ENCODE data around the gene DPM1. TPM values are rescaled to one million over a fixed set of nuclear protein-coding genes. Genes with fewer than 3 reads are reported as not detected.

DPM1 gene
- total RNA-seq, 4 donors from 2014 or later: 39.0 to 62.0 (median 49.6) TPM

DNA sequence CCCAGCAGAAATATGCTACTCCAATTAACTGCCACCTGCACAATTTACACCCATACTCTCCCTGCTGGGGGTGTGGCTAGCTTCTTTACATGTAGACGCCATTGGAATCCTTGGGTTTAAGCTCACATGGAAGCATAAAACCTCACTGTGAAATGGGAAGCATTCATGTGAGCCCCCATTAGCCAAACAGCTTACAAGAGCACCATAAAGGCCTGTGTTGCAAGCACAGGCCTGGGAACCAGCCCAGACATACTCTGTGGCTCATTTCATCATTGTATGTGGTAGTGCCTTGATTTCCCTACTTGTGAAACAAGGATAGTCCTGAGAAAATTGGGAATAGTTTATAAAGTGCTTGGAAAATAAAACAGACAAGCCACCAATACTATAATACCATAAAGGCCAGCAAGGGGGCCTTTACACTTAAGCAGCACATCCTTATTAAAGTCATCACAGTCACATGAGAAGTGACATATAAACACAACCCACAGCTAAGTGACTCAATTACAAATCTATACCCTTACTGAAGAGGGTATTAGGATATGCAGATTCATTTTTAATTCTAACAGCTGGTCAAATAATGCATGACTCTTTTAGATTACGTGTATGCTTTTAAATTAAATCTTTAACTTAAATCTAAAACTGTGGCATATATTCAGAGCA lies 33.9 kb downstream of the DPM1 start:
- ATAC-seq (ENCODE audit: low FRiP score) (no peak), DNase-seq (ENCODE audit: low spot score) (no peak)
- TF ChIP-seq, protein P1, sequence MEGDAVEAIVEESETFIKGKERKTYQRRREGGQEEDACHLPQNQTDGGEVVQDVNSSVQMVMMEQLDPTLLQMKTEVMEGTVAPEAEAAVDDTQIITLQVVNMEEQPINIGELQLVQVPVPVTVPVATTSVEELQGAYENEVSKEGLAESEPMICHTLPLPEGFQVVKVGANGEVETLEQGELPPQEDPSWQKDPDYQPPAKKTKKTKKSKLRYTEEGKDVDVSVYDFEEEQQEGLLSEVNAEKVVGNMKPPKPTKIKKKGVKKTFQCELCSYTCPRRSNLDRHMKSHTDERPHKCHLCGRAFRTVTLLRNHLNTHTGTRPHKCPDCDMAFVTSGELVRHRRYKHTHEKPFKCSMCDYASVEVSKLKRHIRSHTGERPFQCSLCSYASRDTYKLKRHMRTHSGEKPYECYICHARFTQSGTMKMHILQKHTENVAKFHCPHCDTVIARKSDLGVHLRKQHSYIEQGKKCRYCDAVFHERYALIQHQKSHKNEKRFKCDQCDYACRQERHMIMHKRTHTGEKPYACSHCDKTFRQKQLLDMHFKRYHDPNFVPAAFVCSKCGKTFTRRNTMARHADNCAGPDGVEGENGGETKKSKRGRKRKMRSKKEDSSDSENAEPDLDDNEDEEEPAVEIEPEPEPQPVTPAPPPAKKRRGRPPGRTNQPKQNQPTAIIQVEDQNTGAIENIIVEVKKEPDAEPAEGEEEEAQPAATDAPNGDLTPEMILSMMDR (IDR thresholded peaks at IDR 0.05): no peak

DNA sequence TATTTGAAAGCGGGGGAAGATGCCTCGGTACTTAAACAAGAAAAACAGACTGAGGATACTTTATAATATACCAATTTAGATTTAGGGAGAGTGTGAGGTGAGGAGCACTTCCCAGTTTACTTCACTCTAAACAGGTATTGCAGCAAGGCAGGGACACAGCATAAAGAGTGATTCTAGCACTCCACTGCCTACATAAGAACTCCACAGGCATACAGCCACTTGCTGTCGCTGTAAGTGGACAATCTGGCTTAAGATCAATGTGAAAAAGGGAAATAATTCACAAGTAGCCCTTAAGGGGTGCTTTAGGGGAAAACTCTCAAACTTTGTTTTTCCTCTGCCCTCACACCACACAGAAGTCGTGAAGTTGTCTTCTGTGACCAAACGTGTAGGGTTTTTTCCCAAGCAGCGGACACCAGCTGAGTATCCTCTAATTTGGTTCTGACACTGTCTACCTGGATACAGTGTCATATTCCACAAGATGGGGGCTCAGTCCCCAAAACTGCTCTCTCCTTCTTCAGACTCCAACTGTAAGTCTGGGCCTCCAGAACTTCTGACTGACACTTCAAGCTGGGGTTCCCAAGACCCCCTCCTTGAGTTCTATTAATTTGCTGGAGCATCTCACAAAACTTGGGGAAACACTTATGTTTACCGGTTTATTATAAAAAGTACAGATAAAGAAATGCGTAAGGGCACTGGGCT lies 36.4 kb downstream of the DPM1 start:
- no peak for ATAC-seq (ENCODE audit: low FRiP score)
- DNase-seq (ENCODE audit: low spot score): no peak
- TF ChIP-seq, protein P1 (IDR thresholded peaks at IDR 0.05): no peak

DNA sequence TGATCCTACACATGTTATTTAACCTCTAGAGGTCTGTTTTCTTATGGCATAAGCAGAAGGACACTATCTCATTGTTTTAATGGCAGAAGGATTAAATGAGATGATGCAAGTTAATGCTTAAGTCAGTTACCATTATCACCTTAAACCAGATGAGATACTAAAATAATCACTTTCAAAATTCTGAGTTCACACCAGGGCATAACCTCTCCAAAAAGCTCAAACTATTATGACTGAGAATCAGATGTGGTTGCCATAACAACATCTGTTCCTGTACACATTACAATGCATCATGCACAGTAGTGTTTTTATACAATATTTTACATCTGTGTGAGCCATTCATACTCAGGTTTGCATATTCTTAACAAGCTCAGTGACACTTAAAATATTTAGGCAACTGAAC lies 37.3 kb downstream of the DPM1 start:
- TF ChIP-seq, protein P1 (IDR thresholded peaks at IDR 0.05): no peak
- DNase-seq (ENCODE audit: low spot score): no peak
- ATAC-seq (ENCODE audit: low FRiP score): peak; percentile 18

DNA sequence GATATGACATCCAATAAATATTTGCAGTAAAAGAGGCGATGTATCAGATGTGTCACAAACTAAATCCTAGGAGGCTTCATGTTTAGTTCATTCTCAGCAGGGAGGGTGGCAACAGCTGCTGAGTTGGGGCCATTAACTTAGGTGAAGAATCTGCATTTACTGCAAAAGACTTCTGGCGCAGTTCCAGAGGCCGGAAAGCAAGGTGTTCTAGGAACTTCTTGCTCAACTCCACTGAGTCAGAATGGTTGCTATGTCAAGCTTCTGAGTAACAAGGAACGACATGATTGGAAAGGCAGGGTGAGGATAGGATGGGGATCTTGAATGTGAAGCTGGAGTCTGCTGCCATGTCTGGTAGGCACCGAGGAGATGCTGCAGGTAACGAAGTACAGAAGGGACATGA lies 38.8 kb downstream of the DPM1 start:
- ATAC-seq (ENCODE audit: low FRiP score) (peak; percentile 63), DNase-seq (ENCODE audit: low spot score) (peak; percentile 67)
- TF ChIP-seq, protein P1 (IDR thresholded peaks at IDR 0.05): no peak

DNA sequence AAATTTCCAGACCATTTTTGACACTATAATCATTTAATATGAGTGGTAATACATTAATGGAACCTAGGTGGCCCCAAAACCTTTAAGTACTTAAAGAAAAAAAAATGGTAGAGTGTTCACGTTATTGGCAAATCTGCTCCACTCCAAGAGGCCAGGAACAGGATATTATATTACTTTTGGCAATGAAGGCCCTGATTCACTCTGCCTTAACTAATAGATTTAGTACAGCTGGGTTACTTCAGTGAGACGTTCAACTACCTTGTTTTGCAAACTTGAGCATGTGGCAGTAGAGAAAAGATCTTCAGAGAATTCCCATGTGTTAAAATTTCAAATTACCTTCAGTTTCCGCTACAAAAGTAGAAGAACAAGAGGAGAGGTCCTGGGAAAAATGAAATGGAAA lies 39.9 kb downstream of the DPM1 start:
- no peak for ATAC-seq (ENCODE audit: low FRiP score)
- no peak for DNase-seq (ENCODE audit: low spot score)
- TF ChIP-seq, protein P1 (IDR thresholded peaks at IDR 0.05): no peak

DNA sequence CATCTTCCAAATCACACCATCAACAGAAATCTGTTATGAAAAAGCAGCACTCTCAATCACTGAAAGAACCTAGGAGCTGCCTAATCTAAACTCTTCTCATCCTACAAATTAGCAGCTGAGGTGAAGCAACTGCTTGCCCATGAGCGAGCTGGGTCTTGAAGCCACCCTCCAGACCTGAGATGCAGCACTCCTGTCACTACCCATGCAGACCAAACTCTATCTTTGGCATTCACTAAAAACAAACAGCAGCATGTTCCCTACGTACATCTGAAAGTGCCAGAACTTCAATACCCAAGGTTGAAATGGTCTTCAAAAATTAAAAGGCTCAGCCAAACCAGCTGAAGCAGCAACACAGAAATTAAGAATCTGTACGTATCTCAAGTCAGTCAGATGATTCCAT lies 41.4 kb downstream of the DPM1 start:
- ATAC-seq (ENCODE audit: low FRiP score) (no peak), DNase-seq (ENCODE audit: low spot score) (no peak)
- TF ChIP-seq, protein P1 (IDR thresholded peaks at IDR 0.05): no peak

DNA sequence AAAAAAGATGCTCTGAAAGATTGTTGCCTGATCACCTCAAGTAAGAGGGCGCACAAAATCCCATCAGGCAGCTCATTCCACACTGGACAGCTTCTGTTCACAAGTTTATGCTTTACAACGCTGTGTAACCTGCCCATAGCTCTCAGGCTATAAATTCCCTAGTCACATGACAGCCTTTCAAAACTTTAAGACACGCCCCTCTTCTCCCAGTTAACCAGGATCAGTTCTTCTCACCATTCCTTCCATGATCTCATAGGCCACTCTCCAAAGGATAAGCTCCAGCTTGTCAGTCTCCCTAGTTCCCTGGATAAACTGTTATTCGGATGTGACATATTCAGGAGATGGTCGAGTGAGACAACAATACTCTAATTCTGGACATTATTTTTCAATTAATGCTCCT lies 42.1 kb downstream of the DPM1 start:
- TF ChIP-seq, protein P1 (IDR thresholded peaks at IDR 0.05): no peak
- no peak for ATAC-seq (ENCODE audit: low FRiP score)

More for the DNA sequence above, 42.1 kb downstream of the DPM1 start:
- no peak for DNase-seq (ENCODE audit: low spot score)
